ENCODE measurements around the gene PRKCA.

PRKCA gene

GRCh38 chr17:66420961-66421371, 118.6 kb downstream of the PRKCA start:
- Histone ChIP-seq H3K4me3 (ENCODE audit: low read depth in 1 of 2, low read length in 1 of 2) (no peak overlapping the region), H3K27ac (no peak overlapping the region), H3K4me1 (ENCODE audit: control insufficient read depth in 1 of 2, insufficient read depth in 1 of 2, low read depth in 1 of 2, low read length in 1 of 2) (peaks cover 4% of the 10 kb centered on the region in 2 experiments), H3K36me3 (no peaks in the 10 kb centered on the region), H3K27me3 (no peaks in the 10 kb centered on the region), H3K9me3 (no peaks in the 10 kb centered on the region)
- no peak for TF ChIP-seq CTCF (IDR thresholded peaks at IDR 0.05)

DNA sequence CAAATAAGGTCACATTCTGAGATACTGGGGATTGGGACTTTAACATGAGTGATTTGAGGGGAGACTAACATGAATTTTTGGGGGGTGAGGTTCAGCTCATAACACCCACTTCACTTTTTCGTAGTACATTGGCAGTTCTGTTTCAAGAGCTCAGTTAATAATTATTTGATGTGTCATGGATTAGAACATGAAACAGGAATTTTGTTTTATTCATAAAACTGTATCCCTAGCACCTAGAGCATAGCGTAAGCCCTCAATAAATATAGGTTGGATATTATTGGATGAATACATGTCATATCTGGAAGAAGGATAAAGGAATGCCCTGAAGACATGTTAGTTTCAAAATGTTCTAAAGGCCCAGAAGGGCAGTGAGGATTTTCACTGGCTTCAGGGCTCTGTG, 119.8 kb downstream of the PRKCA start:
- H3K36me3 ChIP-seq, result no peaks in the 10 kb centered on the region
- H3K27me3 ChIP-seq, result no peaks in the 10 kb centered on the region
- TF ChIP-seq CTCF (IDR thresholded peaks at IDR 0.05), result no peak
- H3K27ac ChIP-seq, result no peak overlapping the region
- no peaks in the 10 kb centered on the region for H3K9me3 ChIP-seq
- H3K4me3 ChIP-seq (ENCODE audit: low read depth in 1 of 2, low read length in 1 of 2), result no peak overlapping the region
- peaks cover 12 to 16% of the 10 kb centered on the region in 2 experiments for H3K4me1 ChIP-seq (ENCODE audit: control insufficient read depth in 1 of 2, insufficient read depth in 1 of 2, low read depth in 1 of 2, low read length in 1 of 2)

- Histone ChIP-seq H3K27ac (no peak overlapping the region), H3K9me3 (no peaks in the 10 kb centered on the region), H3K4me3 (ENCODE audit: low read depth in 1 of 2, low read length in 1 of 2) (no peak overlapping the region), H3K27me3 (no peaks in the 10 kb centered on the region), H3K4me1 (ENCODE audit: control insufficient read depth in 1 of 2, insufficient read depth in 1 of 2, low read depth in 1 of 2, low read length in 1 of 2) (peaks cover 12 to 22% of the 10 kb centered on the region in 2 experiments), H3K36me3 (no peaks in the 10 kb centered on the region)
- no peak for TF ChIP-seq CTCF (IDR thresholded peaks at IDR 0.05)
Measured at GRCh38 chr17:66423056-66423955, 120.9 kb downstream of the PRKCA start.

DNA sequence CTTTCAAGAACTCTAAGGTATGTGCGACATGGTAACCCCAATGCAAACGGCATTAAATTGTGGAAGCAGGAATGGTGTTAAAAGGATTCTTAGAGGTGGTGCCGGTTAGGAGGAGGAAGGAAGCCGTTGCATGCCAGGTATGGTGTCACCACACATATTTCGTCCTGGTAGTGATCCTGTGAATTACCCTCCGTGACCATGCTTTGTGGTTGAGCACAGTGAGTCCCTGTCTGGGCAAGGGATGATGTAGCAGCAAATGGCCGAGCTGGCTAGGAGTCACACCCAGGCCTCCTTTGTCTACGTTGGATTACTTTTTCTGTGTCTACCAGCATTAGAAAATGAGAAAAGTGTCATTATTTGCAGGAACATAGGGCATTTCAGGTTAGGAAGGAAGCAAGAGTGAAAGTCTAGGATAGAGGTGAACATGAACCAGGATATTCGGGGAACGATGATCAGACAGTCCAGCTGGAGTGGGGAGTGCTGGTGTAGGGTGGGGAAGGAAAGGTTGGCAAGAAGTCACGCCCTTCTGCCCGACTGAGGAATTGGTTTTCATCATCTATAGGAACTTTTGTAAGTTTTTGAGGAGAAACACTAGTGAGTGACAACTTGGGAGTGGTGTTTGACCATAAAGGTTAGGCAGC, 123.5 kb downstream of the PRKCA start:
- Histone ChIP-seq H3K9me3 (no peaks in the 10 kb centered on the region), H3K4me3 (ENCODE audit: low read depth in 1 of 2, low read length in 1 of 2) (no peak overlapping the region), H3K4me1 (ENCODE audit: control insufficient read depth in 1 of 2, insufficient read depth in 1 of 2, low read depth in 1 of 2, low read length in 1 of 2) (peaks cover 15 to 27% of the 10 kb centered on the region in 2 experiments), H3K27me3 (no peaks in the 10 kb centered on the region), H3K27ac (peak overlapping the region; percentile 18), H3K36me3 (no peaks in the 10 kb centered on the region)
- no peak for TF ChIP-seq CTCF (IDR thresholded peaks at IDR 0.05)

DNA sequence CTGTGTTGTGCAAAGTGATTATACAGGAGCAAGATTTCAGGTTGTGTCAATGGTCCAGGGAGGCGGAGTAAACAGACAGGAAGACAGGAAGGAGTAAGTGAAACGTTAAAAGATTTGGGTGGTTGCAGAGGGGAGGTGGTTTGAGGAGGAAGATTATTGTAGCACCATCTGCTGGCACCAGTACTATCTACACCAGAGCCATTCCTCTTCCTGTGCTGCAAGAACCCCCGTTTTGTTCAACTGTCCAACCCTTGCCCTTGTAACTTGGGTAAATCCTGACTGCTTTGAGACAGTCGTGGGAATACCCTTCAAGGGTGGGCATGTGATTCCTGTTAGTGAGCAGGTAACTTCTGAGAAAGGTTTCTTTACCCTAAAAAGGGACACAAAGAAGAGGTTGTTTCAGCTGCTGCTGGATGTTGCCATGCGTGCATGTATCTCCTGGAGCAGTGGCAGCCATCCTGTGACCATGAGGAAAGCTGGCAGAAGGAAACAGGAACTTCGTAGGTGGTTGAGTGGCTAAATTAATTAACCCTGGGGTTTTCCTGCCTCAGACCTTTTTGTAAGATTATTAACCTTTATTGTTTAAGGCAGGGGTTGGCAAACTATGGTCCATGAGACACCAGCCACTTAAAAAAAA, 124.1 kb downstream of the PRKCA start:
- H3K9me3 ChIP-seq, result no peaks in the 10 kb centered on the region
- H3K36me3 ChIP-seq, result no peaks in the 10 kb centered on the region
- no peak overlapping the region for H3K4me3 ChIP-seq (ENCODE audit: low read depth in 1 of 2, low read length in 1 of 2)
- H3K4me1 ChIP-seq (ENCODE audit: control insufficient read depth in 1 of 2, insufficient read depth in 1 of 2, low read depth in 1 of 2, low read length in 1 of 2), result peaks cover 15 to 31% of the 10 kb centered on the region in 2 experiments
- TF ChIP-seq CTCF (IDR thresholded peaks at IDR 0.05), result no peak
- H3K27ac ChIP-seq, result peak overlapping the region; percentile 18
- no peaks in the 10 kb centered on the region for H3K27me3 ChIP-seq

Data from neutrophil (primary cell).